Suprapubic skin (tissue), 4 donors: Measurements from ENCODE around the gene IL23R. TPM values are rescaled to one million over a fixed set of nuclear protein-coding genes. Genes with fewer than 3 reads are reported as not detected.
A peak's percentile ranks its signal among the peaks of the same experiment; 100 is the strongest.

Source experiments
- DNase-seq, 2 donors: peaks; one replicate each; pipeline ENCODE4 v3.0.0-alpha.2; 2019; ENCODE audit warnings: low spot score in 2 of 2
- H3K27ac ChIP-seq: fragments of 200-600 bp; sonication (generic); one replicate; pipeline ENCODE4 v1.5.1; 2019
- H3K27me3 ChIP-seq: fragments of 200-600 bp; sonication (generic); one replicate; pipeline ENCODE4 v1.5.1; 2019
- H3K36me3 ChIP-seq: fragments of 200-600 bp; sonication (generic); one replicate; pipeline ENCODE4 v1.5.1; 2019
- H3K4me1 ChIP-seq: fragments of 200-600 bp; sonication (generic); one replicate; pipeline ENCODE4 v1.5.1; 2019
- H3K4me3 ChIP-seq: fragments of 200-600 bp; sonication (generic); one replicate; pipeline ENCODE4 v1.5.1; 2019; ENCODE audit warnings: mild to moderate bottlenecking
- H3K9me3 ChIP-seq: fragments of 200-600 bp; sonication (generic); one replicate; pipeline ENCODE4 v1.5.1; 2019
- CTCF ChIP-seq, 2 donors: fragments of 200-600 bp in 1 of 2; fragments of 450-650 bp in 1 of 2; sonication (generic) in 1 of 2; IDR thresholded peaks; one replicate each; pipeline ENCODE4 v1.5.1; 2016 to 2019; ENCODE audit warnings: antibody characterized with exemption in 2 of 2, mild to moderate bottlenecking in 1 of 2, moderate library complexity in 1 of 2
- EP300 ChIP-seq: sonication (generic); formaldehyde crosslinking; IDR thresholded peaks from one replicate; pipeline ENCODE4 v1.6.1; 2017; ENCODE audit warnings: antibody characterized with exemption
- POLR2A ChIP-seq, 2 donors: fragments of 450-650 bp; IDR thresholded peaks; one replicate each; pipeline ENCODE4 v1.6.1; 2017; ENCODE audit warnings: antibody characterized with exemption in 2 of 2, mild to moderate bottlenecking in 2 of 2, moderate library complexity in 2 of 2
- POLR2AphosphoS5 ChIP-seq, 3 donors: sonication (generic); formaldehyde crosslinking; IDR thresholded peaks; one replicate each; pipeline ENCODE4 v1.6.1; 2017; ENCODE audit warnings: antibody characterized with exemption in 3 of 3
- WGBS: methylation state at CpG from one replicate; pipeline ENCODE4 v1.1.5; 2018; 5-methylcytosine and 5-hydroxymethylcytosine counted together
- total RNA-seq, 4 donors: library from RNA; depleted of rRNA; stranded (reverse); fragments of >200 nt; gene quantifications; one replicate each; pipeline ENCODE4 v1.1.0, GENCODE V29; 2016

Gene IL23R
- total RNA-seq, 4 donors from 2014 or later: not detected

- DNase-seq: peak in 1 of 2 donors; percentile 79
Observed at GRCh38 chr1:67307251-67308060, 141.2 kb downstream of the IL23R start, which contains the start of gene IL12RB2. IL12RB2 (plus strand) TSS chr1:67307873; CDS start chr1:67320369, 12,496 bp downstream.

GRCh38 chr1:67308136-67308535, 141.9 kb downstream of the IL23R start:
- WGBS: 43% methylated on average over 15 of the region's 15 CpGs
- DNase-seq: no peak

More at GRCh38 chr1:67307251-67308060, 141.2 kb downstream of the IL23R start, which contains the start of gene IL12RB2:
- Histone ChIP-seq H3K36me3 (no peaks in the 10 kb centered on the region), H3K27me3 (peaks cover 12% of the 10 kb centered on the region), H3K27ac (no peak within 1 kb of the TSS), H3K4me3 (peak within 1 kb of the TSS; percentile 70), H3K9me3 (no peaks in the 10 kb centered on the region), H3K4me1 (peaks cover 11% of the 10 kb centered on the region)
- WGBS: 6% methylated on average over 55 of the region's 75 CpGs
- TF ChIP-seq POLR2A (IDR thresholded peaks at IDR 0.05) (no peak), CTCF (IDR thresholded peaks at IDR 0.05) (no peak), EP300 (no peak), POLR2AphosphoS5 (IDR thresholded peaks at IDR 0.05) (no peak)

More at GRCh38 chr1:67308136-67308535, 141.9 kb downstream of the IL23R start:
- TF ChIP-seq POLR2A (IDR thresholded peaks at IDR 0.05): no peak
- no peak for TF ChIP-seq CTCF (IDR thresholded peaks at IDR 0.05)
- no peak for TF ChIP-seq POLR2AphosphoS5 (IDR thresholded peaks at IDR 0.05)
- H3K36me3 ChIP-seq: no peaks in the 10 kb centered on the region
- peaks cover 12% of the 10 kb centered on the region for H3K27me3 ChIP-seq
- no peak overlapping the region for H3K27ac ChIP-seq
- H3K4me3 ChIP-seq: peak overlapping the region; percentile 70
- H3K9me3 ChIP-seq: no peaks in the 10 kb centered on the region
- H3K4me1 ChIP-seq: peaks cover 11% of the 10 kb centered on the region

Other genes starting within 250 kb of the IL23R start
- gene DNAI4, start 241.6 kb upstream of the IL23R start, total RNA-seq: 1 to 10 TPM; 1.5 to 3.7 (median 3.3) TPM
- 10 to 100 TPM; 17.1 to 43.2 (median 27.5) TPM for gene MIER1, start 241.5 kb upstream of the IL23R start, total RNA-seq
- gene SLC35D1, start 112.3 kb upstream of the IL23R start, total RNA-seq: 10 to 100 TPM; 11.3 to 20.3 (median 17.4) TPM
- gene C1orf141, start 31.5 kb upstream of the IL23R start, total RNA-seq: not detected
- 1 to 10 TPM in 3 of 4 donors, under 1 TPM in 1; 0.79 to 4.5 (median 1.6) TPM for gene IL12RB2, start 141.4 kb downstream of the IL23R start, total RNA-seq